Neural crest cell (in vitro differentiated cells): ENCODE measurements around the gene PTPN5. TPM values are rescaled to one million over a fixed set of nuclear protein-coding genes. Genes with fewer than 3 reads are reported as not detected.
"Not testable (repeated sequence)": the region's sequence is repeated elsewhere in the genome, so short reads cannot be mapped to it uniquely, and the experiment has no call there.

ENCODE experiments used
- DNase-seq: peaks from one replicate; pipeline ENCODE4 v3.0.0; 2021; ENCODE audit warnings: low read depth, mixed read lengths, low spot score
- H3K27ac Mint-ChIP-seq: one replicate; pipeline ENCODE4 v1.8.0; 2021; ENCODE audit warnings: mild to moderate bottlenecking, mixed read lengths; ENCODE audit not compliant: unreplicated experiment
- H3K27me3 Mint-ChIP-seq: 2 replicates; pipeline ENCODE4 v1.8.0; 2021; ENCODE audit warnings: low read depth, mild to moderate bottlenecking, mixed read lengths
- H3K36me3 Mint-ChIP-seq: 2 replicates; pipeline ENCODE4 v1.8.0; 2021; ENCODE audit warnings: low read depth, mild to moderate bottlenecking, mixed read lengths
- H3K4me1 Mint-ChIP-seq: 2 replicates; pipeline ENCODE4 v1.8.0; 2021; ENCODE audit warnings: mixed read lengths
- H3K4me3 Mint-ChIP-seq: one replicate; pipeline ENCODE4 v1.8.0; 2021; ENCODE audit warnings: mild to moderate bottlenecking, mixed read lengths
- H3K9me3 Mint-ChIP-seq: 2 replicates; pipeline ENCODE4 v1.8.0; 2021; ENCODE audit warnings: mixed read lengths
- CTCF ChIP-seq: fragments of 200-600 bp; sonication (generic); conservative IDR thresholded peaks from 2 replicates; pipeline ENCODE4 v1.5.0; 2021; ENCODE audit warnings: antibody characterized with exemption, mild to moderate bottlenecking
- long read RNA-seq: library from polyadenylated mRNA; unstranded; transcript quantifications from one replicate; pipeline ENCODE4 v2.0.0, GENCODE V29; 2020
- total RNA-seq: library from RNA; stranded (reverse); gene quantifications from 2 replicates; pipeline ENCODE4 v1.2.1, GENCODE V29; 2021

PTPN5 gene
- total RNA-seq, result 6.1 and 6.4 TPM in 2 replicates
- long read RNA-seq, result 0 reads

DNA sequence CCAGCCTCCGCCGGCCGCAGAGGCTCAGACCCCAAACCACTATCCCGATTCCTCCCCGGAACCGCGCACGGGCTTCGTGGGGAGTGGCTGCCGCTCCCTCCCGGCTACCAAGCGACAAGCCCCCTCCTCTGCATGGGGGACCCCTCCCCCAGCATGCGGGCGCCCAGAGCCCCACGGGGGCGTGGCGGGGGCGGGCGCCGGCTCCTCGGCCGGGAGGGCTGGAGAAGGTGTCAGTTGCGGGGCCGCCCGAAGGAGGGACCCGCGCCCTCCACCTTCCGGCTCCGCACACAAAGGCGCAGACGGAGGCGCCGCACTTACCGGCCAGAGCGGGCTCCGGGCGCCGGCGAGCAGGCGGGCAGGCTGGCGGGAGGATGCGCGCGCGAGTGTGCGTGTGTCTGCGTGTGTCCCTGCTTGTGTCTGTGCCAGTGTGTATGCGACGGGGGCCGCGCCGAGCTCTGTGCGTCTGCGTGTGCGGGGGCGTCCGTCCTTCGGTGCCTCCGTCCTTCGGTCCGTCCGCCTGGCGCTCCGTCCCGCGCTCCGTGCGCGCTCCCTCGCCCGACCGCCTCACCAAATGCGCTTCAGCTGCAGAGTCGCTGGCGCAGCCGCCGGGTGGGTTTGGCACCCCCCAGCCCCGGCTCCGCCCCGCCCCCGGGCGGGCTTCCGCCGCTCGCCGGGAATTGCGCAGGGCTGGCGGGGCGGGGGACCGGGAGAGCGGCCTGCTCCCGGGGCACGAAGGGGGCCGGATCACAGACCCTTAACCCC, at the start of gene PTPN5:
TSS of gene PTPN5 (minus strand) at position 592 of the 762 bp plus-strand sequence. CDS start 19,840 bp downstream, outside the sequence.
- Mint-ChIP-seq H3K9me3 (no peaks in the 10 kb centered on the region), H3K27me3 (peaks cover 86% of the 10 kb centered on the region), H3K27ac (no peak within 1 kb of the TSS), H3K4me1 (peaks cover 6% of the 10 kb centered on the region), H3K36me3 (no peaks in the 10 kb centered on the region), H3K4me3 (peak within 1 kb of the TSS; percentile 87)
- TF ChIP-seq CTCF, result no peak
- peak; percentile 19 for DNase-seq

DNA sequence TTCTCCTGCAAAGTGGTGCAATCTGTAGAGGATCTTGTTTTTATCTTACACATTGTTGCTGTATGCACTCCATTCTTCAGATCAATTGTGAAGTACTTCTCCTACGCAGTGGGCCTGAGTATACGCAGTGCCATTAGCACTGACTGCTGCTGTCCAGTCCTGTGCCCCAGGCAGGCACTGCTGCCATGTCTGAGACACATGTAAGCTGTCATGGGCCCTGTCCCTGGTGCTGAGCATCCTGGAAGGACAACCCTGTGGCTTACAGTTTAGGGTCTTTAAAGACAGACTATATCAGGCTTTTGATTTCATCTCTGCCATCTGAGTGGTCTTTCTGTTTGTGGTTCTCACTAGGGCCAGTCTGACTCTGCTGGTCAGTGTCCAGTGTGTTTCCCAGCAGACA, 44.8 kb upstream of the PTPN5 start:
- Mint-ChIP-seq H3K36me3 (peaks cover 3% of the 10 kb centered on the region), H3K27ac (no peak overlapping the region), H3K9me3 (peaks cover 4% of the 10 kb centered on the region), H3K4me1 (no peaks in the 10 kb centered on the region), H3K27me3 (peaks cover 70% of the 10 kb centered on the region), H3K4me3 (no peak overlapping the region)
- TF ChIP-seq CTCF, result no peak
- no peak for DNase-seq

DNA sequence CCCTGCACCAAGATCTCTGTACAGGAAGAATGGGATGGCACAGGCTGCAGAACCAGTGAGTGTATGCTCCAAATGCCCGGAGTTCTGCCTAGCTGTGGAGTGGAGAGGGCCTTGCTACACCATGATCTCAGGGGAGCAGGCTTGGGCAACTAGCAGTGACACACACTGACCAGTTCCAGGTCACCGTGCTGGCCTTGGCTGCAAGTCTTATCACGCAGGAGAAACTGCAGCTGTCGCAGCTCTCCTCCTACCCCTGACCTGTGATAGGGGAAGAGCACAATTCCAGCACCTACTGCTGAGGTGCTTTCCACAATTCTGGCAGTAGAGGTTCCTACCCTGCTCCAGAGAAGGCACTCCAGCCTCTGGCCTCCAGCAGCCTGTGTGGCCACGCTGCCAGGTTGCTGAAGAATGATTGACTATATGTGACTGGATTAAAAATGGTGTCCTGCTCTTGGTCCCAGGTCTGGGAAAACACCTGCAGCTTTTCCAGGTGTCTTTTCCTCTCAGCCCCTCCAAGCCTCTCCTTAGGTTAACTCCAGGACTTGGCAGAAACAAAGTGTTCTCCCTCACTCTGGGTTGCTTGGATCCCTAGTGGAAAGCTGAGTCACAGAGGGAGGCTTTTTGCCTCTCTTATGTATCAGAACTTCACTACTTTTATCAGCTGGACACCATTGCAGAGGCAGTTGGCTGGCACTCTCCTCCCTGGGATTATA, 43.3 kb upstream of the PTPN5 start:
- H3K9me3 Mint-ChIP-seq, result peaks cover 7% of the 10 kb centered on the region
- H3K4me1 Mint-ChIP-seq, result no peaks in the 10 kb centered on the region
- no peak for TF ChIP-seq CTCF
- peaks cover 75% of the 10 kb centered on the region for H3K27me3 Mint-ChIP-seq
- H3K27ac Mint-ChIP-seq, result no peak overlapping the region
- no peaks in the 10 kb centered on the region for H3K36me3 Mint-ChIP-seq
- H3K4me3 Mint-ChIP-seq, result no peak overlapping the region
- no peak for DNase-seq

GRCh38 chr11:18820160-18820559, 28.6 kb upstream of the PTPN5 start:
- H3K27me3 Mint-ChIP-seq, result peaks cover 35% of the 10 kb centered on the region
- not testable (repeated sequence) for H3K4me3 Mint-ChIP-seq, DNase-seq, H3K36me3 Mint-ChIP-seq, H3K9me3 Mint-ChIP-seq, H3K27ac Mint-ChIP-seq, H3K4me1 Mint-ChIP-seq

DNA sequence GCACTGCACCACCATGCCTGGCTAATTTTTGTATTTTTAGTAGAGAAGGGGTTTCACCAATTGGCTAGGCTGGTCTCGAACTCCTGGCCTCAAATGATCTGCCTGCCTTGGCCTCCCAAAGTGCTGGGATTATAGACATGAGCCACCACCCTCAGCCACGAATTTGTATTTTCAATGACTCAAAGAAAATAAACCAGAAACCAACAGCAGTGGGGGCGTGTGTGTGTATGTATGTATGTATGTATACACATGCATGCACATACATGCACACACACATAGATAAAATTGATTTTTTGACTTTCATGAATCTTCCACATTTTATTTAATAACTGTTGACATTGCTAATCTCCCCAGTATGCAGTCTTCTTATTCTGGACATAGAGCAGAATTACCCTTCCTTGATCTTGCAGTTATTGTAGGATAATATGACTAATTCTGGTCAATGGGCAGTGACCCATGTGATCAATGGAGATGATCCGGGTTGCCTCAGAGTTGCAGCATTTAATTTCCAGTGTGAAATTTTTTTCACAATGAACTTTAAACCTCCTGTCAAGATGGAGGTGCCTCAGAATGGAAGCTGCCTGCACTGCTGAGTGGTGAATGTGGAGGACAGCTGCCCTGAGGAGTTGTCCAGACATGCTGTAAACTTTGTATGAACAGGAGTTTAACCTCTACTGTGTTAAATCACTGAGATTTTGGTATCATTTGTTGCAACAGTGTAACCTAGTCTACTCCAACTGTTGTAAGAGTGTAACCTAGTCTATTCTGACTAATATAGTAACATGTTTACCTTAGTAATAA, 12.8 kb upstream of the PTPN5 start:
- H3K4me1 Mint-ChIP-seq, result peaks cover 5% of the 10 kb centered on the region
- H3K36me3 Mint-ChIP-seq, result no peaks in the 10 kb centered on the region
- DNase-seq, result no peak

More for the DNA sequence above, 12.8 kb upstream of the PTPN5 start:
- Mint-ChIP-seq H3K9me3 (no peaks in the 10 kb centered on the region), H3K4me3 (no peak overlapping the region), H3K27me3 (peaks cover 78% of the 10 kb centered on the region), H3K27ac (no peak overlapping the region)
- TF ChIP-seq CTCF, result no peak
